ENCODE measurements around the gene LCT.

The LCT gene

GRCh38 chr2:135832891-135833290, 4.1 kb downstream of the LCT start:
- no peak overlapping the region for H3K4me3 ChIP-seq (ENCODE audit: low read depth, low read length)
- TF ChIP-seq, protein P1, sequence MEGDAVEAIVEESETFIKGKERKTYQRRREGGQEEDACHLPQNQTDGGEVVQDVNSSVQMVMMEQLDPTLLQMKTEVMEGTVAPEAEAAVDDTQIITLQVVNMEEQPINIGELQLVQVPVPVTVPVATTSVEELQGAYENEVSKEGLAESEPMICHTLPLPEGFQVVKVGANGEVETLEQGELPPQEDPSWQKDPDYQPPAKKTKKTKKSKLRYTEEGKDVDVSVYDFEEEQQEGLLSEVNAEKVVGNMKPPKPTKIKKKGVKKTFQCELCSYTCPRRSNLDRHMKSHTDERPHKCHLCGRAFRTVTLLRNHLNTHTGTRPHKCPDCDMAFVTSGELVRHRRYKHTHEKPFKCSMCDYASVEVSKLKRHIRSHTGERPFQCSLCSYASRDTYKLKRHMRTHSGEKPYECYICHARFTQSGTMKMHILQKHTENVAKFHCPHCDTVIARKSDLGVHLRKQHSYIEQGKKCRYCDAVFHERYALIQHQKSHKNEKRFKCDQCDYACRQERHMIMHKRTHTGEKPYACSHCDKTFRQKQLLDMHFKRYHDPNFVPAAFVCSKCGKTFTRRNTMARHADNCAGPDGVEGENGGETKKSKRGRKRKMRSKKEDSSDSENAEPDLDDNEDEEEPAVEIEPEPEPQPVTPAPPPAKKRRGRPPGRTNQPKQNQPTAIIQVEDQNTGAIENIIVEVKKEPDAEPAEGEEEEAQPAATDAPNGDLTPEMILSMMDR (IDR thresholded peaks at IDR 0.05; ENCODE audit: borderline replicate concordance, insufficient read depth, low read depth, low read length): no peak

DNA sequence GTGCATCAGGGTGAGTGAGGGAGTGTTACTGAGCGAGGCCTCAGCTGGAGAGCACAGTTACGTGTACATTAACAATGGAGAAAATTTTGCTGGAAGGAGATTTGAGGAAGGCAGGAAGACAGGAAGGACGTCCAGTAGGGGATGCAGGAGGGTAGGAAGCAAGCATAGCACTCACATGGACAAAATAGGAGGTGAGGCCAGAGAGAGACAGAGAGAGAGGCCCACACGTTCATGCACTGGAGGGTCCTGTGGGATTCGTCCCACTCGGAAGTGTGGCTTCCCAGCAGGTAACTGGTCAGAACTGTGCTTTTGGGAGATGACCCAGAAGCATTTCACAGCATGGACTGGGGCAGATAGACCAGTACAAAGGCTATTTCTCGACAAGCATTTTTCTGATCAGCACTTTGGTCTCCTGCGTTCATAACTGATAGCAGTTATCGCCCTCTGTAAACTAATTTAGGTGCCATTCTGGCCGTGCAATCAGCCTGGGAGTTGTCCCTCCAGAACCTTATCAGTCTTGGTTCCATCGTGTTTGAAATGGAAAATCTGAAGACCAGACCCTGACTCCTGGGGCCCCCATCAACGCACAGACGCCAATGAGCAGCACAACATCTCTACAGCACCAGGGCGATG, 5.7 kb downstream of the LCT start:
- TF ChIP-seq, protein P1 (IDR thresholded peaks at IDR 0.05; ENCODE audit: borderline replicate concordance, insufficient read depth, low read depth, low read length): no peak

GRCh38 chr2:135829378-135830135, 7.4 kb downstream of the LCT start:
- TF ChIP-seq, protein P1 (IDR thresholded peaks at IDR 0.05; ENCODE audit: borderline replicate concordance, insufficient read depth, low read depth, low read length): no peak
- H3K4me3 ChIP-seq (ENCODE audit: low read depth, low read length): no peak overlapping the region

More for the DNA sequence above, 5.7 kb downstream of the LCT start:
- H3K4me3 ChIP-seq (ENCODE audit: low read depth, low read length): no peak overlapping the region

GRCh38 chr2:135826544-135826943, 10.4 kb downstream of the LCT start:
- TF ChIP-seq, protein P1 (IDR thresholded peaks at IDR 0.05; ENCODE audit: borderline replicate concordance, insufficient read depth, low read depth, low read length): no peak
- H3K4me3 ChIP-seq (ENCODE audit: low read depth, low read length): no peak overlapping the region

DNA sequence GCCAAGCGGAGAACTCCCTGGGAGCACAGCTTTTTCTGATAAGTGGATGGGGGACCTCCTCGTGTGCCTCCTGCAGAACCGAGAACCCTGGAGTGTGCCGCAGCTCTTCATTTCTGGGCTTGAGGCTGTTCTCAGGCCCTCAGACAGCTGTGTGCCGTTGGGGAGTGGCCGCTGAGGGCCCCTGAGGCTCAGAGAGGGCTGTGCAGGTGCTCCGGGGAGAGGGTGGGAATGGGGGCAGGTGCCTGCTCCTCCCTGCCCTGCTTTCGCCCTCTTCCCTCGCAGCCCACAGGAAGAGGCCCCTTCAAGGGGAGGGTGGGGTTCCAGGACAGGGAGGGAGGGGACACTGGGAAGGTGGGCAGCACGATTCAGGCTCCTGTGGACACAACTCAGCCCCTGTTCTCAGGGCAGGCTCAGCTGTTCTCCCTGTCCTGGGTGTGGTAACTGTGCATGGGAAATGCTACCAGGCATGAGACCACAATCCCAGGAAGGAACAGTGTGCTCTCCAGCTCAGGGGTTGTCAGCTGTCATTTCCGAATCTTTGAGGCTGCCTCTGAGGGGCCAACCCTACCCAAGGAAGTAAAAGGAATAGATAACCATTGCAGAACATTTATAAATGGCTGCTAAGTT, 11.3 kb downstream of the LCT start:
- no peak overlapping the region for H3K4me3 ChIP-seq (ENCODE audit: low read depth, low read length)
- TF ChIP-seq, protein P1 (IDR thresholded peaks at IDR 0.05; ENCODE audit: borderline replicate concordance, insufficient read depth, low read depth, low read length): no peak

DNA sequence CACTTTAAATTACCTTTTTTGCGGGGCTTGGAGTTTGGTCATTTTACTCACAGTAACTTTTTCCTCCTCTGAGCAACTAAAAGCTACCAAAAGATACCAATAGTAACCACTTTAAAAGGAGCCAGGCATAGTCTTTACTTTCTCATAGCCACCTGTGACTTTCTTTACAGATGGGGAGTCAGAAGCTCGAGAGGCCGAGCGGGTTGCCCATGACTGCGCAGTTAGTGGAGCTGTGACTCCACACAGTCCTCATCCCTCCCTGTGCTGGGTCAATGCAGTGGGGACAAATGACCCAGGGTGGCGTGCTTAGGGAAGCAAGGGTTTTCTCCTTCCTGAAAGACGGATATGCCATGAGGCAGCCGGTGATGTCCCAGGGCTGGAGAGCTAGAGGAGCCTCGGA, 11.9 kb downstream of the LCT start:
- TF ChIP-seq, protein P1 (IDR thresholded peaks at IDR 0.05; ENCODE audit: borderline replicate concordance, insufficient read depth, low read depth, low read length): no peak
- H3K4me3 ChIP-seq (ENCODE audit: low read depth, low read length): no peak overlapping the region
